Renal pelvis (tissue), 4 donors: ENCODE results near the gene CS. TPM values are rescaled to one million over a fixed set of nuclear protein-coding genes. Genes with fewer than 3 reads are reported as not detected.
"Not testable (repeated sequence)": the region's sequence is repeated elsewhere in the genome, so short reads cannot be mapped to it uniquely, and the experiment has no call there.

Source experiments
- DNase-seq: peaks from one replicate; pipeline ENCODE4 v3.0.0-alpha.2; 2013
- polyA plus RNA-seq, 3 donors: library from polyadenylated mRNA; unstranded; fragments of 120-200 nt; gene quantifications; one replicate each; pipeline ENCODE4 v1.2.1, GENCODE V29; 2013; ENCODE audit not compliant: insufficient read length in 3 of 3

Gene CS
- polyA plus RNA-seq, 3 donors = 202 to 237 (median 212) TPM

GRCh38 chr12:56288705-56289387 lies 11.3 kb downstream of the CS start:
- DNase-seq = no peak

- DNase-seq = no peak
Observed at GRCh38 chr12:56286044-56286830, 13.9 kb downstream of the CS start.

GRCh38 chr12:56284263-56284662 lies 15.9 kb downstream of the CS start:
- DNase-seq = not testable (repeated sequence)

GRCh38 chr12:56282579-56282978 lies 17.6 kb downstream of the CS start:
- no peak for DNase-seq

- DNase-seq = no peak
Observed at GRCh38 chr12:56282030-56282429, 18.1 kb downstream of the CS start.

GRCh38 chr12:56280849-56281248 lies 19.3 kb downstream of the CS start:
- no peak for DNase-seq

- no peak for DNase-seq
Observed at GRCh38 chr12:56278905-56279304, 21.2 kb downstream of the CS start.

- no peak for DNase-seq
Observed at GRCh38 chr12:56274299-56274698, 25.8 kb downstream of the CS start.

- not testable (repeated sequence) for DNase-seq
Observed at GRCh38 chr12:56272468-56272867, 27.7 kb downstream of the CS start.

GRCh38 chr12:56271031-56271430 lies 29.1 kb downstream of the CS start:
- peak; percentile 12 for DNase-seq

- no peak for DNase-seq
Observed at GRCh38 chr12:56267443-56268071, 32.6 kb downstream of the CS start.

GRCh38 chr12:56266693-56267442 lies 33.3 kb downstream of the CS start, which contains the start of gene COQ10A:
Gene COQ10A, plus strand, starts transcription at chr12:56266942. Its CDS starts 177 bp downstream, at chr12:56267119.
- peak; percentile 92 for DNase-seq

- not testable (repeated sequence) for DNase-seq
Observed at GRCh38 chr12:56266068-56266692, 34.0 kb downstream of the CS start.

GRCh38 chr12:56262955-56263354 lies 37.2 kb downstream of the CS start:
- not testable (repeated sequence) for DNase-seq

GRCh38 chr12:56261503-56262232 lies 38.5 kb downstream of the CS start:
- no peak for DNase-seq

GRCh38 chr12:56260921-56261320 lies 39.2 kb downstream of the CS start:
- no peak for DNase-seq

GRCh38 chr12:56260380-56260779 lies 39.8 kb downstream of the CS start:
- DNase-seq = no peak

GRCh38 chr12:56258820-56259183 lies 41.3 kb downstream of the CS start:
- DNase-seq = no peak

GRCh38 chr12:56258068-56258819 lies 41.9 kb downstream of the CS start, which contains the start of gene ANKRD52:
Gene ANKRD52, minus strand, starts transcription at chr12:56258384. Its CDS starts 115 bp downstream, at chr12:56258269.
- DNase-seq = peak; percentile 79

GRCh38 chr12:56257491-56258067 lies 42.6 kb downstream of the CS start:
- no peak for DNase-seq
